HL-60 (cell line): ENCODE data around the gene SMARCAL1.

Experiments
- DNase-seq, 2 experiments: peaks; one replicate each; pipeline ENCODE4 v3.0.0-alpha.2; 2010 to 2020; ENCODE audit warnings: low read depth in 1 of 2, low spot score in 1 of 2
- H3K27ac ChIP-seq: fragments of 250-450 bp; sonication (Bioruptor Pico); replicated peaks from 2 replicates; pipeline ENCODE4 v1.5.1; 2020; ENCODE audit warnings: mild to moderate bottlenecking, moderate library complexity
- H3K27me3 ChIP-seq: fragments of 250-450 bp; sonication (Bioruptor Pico); 2 replicates; pipeline ENCODE4 v1.5.1; 2021; ENCODE audit warnings: mild to moderate bottlenecking, moderate library complexity; ENCODE audit not compliant: insufficient read depth, poor library complexity, severe bottlenecking
- H3K4me3 ChIP-seq: replicated peaks from 2 replicates; pipeline ENCODE4 v1.5.1; 2011; ENCODE audit warnings: mild to moderate bottlenecking, control low read depth, low read length; ENCODE audit not compliant: insufficient read depth
- GABPA ChIP-seq: IDR thresholded peaks from 2 replicates; pipeline ENCODE4 v1.6.1; 2012; ENCODE audit warnings: low read depth
- POLR2AphosphoS5 ChIP-seq: IDR thresholded peaks from 2 replicates; pipeline ENCODE4 v1.6.1; 2012; ENCODE audit warnings: low read depth
- SPI1 ChIP-seq: IDR thresholded peaks from 2 replicates; pipeline ENCODE4 v1.6.1; 2012; ENCODE audit warnings: low read depth, mild to moderate bottlenecking, borderline replicate concordance
- TF ChIP-seq, protein P1 (sequence below): IDR thresholded peaks from 2 replicates; pipeline ENCODE4 v1.6.1; 2012; ENCODE audit warnings: low read depth; ENCODE audit not compliant: insufficient replicate concordance
- TF ChIP-seq, protein P2 (sequence below): IDR thresholded peaks from one replicate; pipeline ENCODE4 v1.5.1; 2011; ENCODE audit warnings: low read length, control low read depth, inconsistent platforms; ENCODE audit not compliant: insufficient read depth

SMARCAL1 gene

DNA sequence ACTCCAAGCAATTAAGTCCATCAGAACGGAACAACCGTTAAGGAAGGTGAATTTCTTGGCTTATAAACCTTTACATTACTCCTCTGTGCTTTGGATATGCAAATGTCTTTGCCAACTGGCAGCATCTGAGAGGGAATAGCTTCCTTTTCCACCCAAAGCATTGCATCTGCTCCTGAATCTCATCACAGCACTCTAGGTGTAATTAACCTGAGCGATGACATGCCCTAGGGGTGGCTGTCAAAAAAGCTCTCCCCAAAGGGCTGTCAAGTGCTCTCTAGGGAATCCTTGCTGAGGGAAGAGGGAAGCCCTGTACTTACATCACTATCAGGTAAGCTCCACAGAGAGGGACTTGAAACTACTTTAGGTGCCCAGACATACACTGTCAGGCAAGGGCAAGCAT lies 5.5 kb upstream of the SMARCAL1 start:
- no peak for DNase-seq
- no peak for TF ChIP-seq POLR2AphosphoS5
- TF ChIP-seq, protein P1, sequence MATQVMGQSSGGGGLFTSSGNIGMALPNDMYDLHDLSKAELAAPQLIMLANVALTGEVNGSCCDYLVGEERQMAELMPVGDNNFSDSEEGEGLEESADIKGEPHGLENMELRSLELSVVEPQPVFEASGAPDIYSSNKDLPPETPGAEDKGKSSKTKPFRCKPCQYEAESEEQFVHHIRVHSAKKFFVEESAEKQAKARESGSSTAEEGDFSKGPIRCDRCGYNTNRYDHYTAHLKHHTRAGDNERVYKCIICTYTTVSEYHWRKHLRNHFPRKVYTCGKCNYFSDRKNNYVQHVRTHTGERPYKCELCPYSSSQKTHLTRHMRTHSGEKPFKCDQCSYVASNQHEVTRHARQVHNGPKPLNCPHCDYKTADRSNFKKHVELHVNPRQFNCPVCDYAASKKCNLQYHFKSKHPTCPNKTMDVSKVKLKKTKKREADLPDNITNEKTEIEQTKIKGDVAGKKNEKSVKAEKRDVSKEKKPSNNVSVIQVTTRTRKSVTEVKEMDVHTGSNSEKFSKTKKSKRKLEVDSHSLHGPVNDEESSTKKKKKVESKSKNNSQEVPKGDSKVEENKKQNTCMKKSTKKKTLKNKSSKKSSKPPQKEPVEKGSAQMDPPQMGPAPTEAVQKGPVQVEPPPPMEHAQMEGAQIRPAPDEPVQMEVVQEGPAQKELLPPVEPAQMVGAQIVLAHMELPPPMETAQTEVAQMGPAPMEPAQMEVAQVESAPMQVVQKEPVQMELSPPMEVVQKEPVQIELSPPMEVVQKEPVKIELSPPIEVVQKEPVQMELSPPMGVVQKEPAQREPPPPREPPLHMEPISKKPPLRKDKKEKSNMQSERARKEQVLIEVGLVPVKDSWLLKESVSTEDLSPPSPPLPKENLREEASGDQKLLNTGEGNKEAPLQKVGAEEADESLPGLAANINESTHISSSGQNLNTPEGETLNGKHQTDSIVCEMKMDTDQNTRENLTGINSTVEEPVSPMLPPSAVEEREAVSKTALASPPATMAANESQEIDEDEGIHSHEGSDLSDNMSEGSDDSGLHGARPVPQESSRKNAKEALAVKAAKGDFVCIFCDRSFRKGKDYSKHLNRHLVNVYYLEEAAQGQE = no peak
- no peak for TF ChIP-seq GABPA
- TF ChIP-seq, protein P2, sequence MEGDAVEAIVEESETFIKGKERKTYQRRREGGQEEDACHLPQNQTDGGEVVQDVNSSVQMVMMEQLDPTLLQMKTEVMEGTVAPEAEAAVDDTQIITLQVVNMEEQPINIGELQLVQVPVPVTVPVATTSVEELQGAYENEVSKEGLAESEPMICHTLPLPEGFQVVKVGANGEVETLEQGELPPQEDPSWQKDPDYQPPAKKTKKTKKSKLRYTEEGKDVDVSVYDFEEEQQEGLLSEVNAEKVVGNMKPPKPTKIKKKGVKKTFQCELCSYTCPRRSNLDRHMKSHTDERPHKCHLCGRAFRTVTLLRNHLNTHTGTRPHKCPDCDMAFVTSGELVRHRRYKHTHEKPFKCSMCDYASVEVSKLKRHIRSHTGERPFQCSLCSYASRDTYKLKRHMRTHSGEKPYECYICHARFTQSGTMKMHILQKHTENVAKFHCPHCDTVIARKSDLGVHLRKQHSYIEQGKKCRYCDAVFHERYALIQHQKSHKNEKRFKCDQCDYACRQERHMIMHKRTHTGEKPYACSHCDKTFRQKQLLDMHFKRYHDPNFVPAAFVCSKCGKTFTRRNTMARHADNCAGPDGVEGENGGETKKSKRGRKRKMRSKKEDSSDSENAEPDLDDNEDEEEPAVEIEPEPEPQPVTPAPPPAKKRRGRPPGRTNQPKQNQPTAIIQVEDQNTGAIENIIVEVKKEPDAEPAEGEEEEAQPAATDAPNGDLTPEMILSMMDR = no peak
- TF ChIP-seq SPI1 = no peak
- no peak overlapping the region for H3K27ac ChIP-seq
- H3K4me3 ChIP-seq = no peak overlapping the region
- no peaks in the 10 kb centered on the region for H3K27me3 ChIP-seq

DNA sequence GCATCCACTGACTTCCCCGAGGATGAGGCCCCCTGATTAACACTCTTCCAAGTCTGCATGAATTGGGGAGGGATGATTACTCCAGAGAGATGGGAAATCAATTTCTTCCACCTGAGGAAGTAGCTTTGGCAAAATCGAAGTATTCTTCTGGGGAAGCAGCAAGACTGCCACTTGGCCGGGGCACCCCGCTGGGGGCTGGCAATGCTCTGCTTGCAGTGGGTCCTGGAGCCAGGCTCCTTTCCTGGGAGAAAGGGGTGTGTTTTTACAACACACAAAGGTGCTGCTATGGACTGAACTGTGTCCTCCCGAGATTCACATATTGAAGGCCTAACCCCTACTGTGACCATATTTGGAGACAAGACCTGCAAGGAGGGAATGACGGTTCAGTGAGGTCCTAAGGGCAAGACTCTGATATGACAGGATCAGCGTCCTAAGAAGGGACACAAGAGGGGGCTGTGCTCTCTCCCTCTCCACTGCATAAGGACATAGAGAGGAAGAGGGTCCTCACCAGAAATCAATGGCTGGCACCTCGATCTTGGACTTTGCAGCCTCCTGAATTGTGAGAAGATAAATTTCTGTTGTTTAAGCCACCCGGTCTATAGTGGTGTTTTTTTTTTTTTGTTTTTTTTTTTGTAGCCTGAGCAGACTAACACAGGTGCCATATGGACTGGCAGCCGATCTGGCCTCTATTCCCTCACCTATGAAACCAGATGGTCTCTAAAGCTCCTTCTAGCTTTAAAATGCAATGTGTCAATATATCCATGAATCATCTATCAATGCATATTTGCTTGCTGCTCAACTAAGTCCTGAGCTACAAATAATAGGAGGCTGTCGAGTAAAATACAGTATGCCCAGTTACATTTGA lies 3.6 kb upstream of the SMARCAL1 start:
- Histone ChIP-seq H3K4me3 (no peak overlapping the region), H3K27ac (no peak overlapping the region), H3K27me3 (no peaks in the 10 kb centered on the region)
- TF ChIP-seq, protein P1 = no peak
- TF ChIP-seq, protein P2 = no peak
- TF ChIP-seq GABPA (no peak), POLR2AphosphoS5 (no peak), SPI1 (no peak)
- no peak for DNase-seq

DNA sequence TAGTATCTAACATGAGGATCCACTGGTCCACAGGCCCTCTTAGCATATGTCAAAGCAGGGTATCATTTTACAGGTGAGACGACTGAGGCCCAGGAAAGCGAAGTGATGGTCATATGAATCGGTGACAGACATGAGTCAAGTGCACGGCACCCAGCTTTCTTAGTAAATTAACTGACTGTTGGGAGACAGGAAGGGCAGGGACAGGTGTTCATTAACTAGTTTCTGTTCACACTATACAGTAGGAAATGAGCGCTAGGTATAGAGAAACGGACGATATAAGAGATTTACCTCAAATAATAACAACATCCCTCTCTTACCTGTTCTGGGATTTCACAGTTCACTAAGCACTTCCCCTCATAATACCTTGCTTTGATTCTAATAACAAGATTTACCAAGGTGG lies 1.7 kb upstream of the SMARCAL1 start:
- Histone ChIP-seq H3K4me3 (no peak overlapping the region), H3K27ac (no peak overlapping the region)
- TF ChIP-seq, protein P2 = no peak
- TF ChIP-seq POLR2AphosphoS5 (no peak), GABPA (no peak), SPI1 (no peak)
- TF ChIP-seq, protein P1 = no peak

More for the DNA sequence above, 1.7 kb upstream of the SMARCAL1 start:
- H3K27me3 ChIP-seq = no peaks in the 10 kb centered on the region
- DNase-seq = no peak
